ENCODE data around the gene FAM13A.
"Not testable (repeated sequence)": the region's sequence is repeated elsewhere in the genome, so short reads cannot be mapped to it uniquely, and the experiment has no call there.

Gene FAM13A

GRCh38 chr4:88897752-88898151 is 159.2 kb downstream of the FAM13A start:
- no peak for DNase-seq (ENCODE audit: low read depth)

GRCh38 chr4:88897180-88897579 is 159.8 kb downstream of the FAM13A start:
- no peak for DNase-seq (ENCODE audit: low read depth)

- DNase-seq (ENCODE audit: low read depth): no peak
These were observed 163.0 kb downstream of the FAM13A start for GRCh38 chr4:88893961-88894360.

- DNase-seq (ENCODE audit: low read depth): no peak
These were observed 164.3 kb downstream of the FAM13A start for GRCh38 chr4:88892646-88893045.

GRCh38 chr4:88891636-88892035 is 165.3 kb downstream of the FAM13A start:
- no peak for DNase-seq (ENCODE audit: low read depth)

GRCh38 chr4:88887409-88887808 is 169.6 kb downstream of the FAM13A start:
- not testable (repeated sequence) for DNase-seq (ENCODE audit: low read depth)

GRCh38 chr4:88881227-88881569 is 175.8 kb downstream of the FAM13A start:
- DNase-seq (ENCODE audit: low read depth): no peak

- DNase-seq (ENCODE audit: low read depth): no peak
These were observed 176.3 kb downstream of the FAM13A start for GRCh38 chr4:88880501-88881226.

GRCh38 chr4:88879991-88880390 is 177.0 kb downstream of the FAM13A start:
- no peak for DNase-seq (ENCODE audit: low read depth)

- DNase-seq (ENCODE audit: low read depth): no peak
These were observed 178.3 kb downstream of the FAM13A start for GRCh38 chr4:88878642-88879041.

GRCh38 chr4:88870428-88870827 is 186.6 kb downstream of the FAM13A start:
- no peak for DNase-seq (ENCODE audit: low read depth)

GRCh38 chr4:88868510-88868909 is 188.5 kb downstream of the FAM13A start:
- no peak for DNase-seq (ENCODE audit: low read depth)

GRCh38 chr4:88866862-88867550 is 190.0 kb downstream of the FAM13A start:
- no peak for DNase-seq (ENCODE audit: low read depth)

GRCh38 chr4:88865466-88865865 is 191.5 kb downstream of the FAM13A start:
- no peak for DNase-seq (ENCODE audit: low read depth)

GRCh38 chr4:88865046-88865445 is 191.9 kb downstream of the FAM13A start:
- DNase-seq (ENCODE audit: low read depth): no peak

GRCh38 chr4:88860586-88860985 is 196.4 kb downstream of the FAM13A start:
- DNase-seq (ENCODE audit: low read depth): no peak

GRCh38 chr4:88859191-88859812 is 197.7 kb downstream of the FAM13A start:
- no peak for DNase-seq (ENCODE audit: low read depth)

- DNase-seq (ENCODE audit: low read depth): no peak
These were observed 198.2 kb downstream of the FAM13A start for GRCh38 chr4:88858752-88859151.

GRCh38 chr4:88857588-88857987 is 199.4 kb downstream of the FAM13A start:
- DNase-seq (ENCODE audit: low read depth): no peak

GRCh38 chr4:88854481-88854880 is 202.5 kb downstream of the FAM13A start:
- DNase-seq (ENCODE audit: low read depth): no peak

- not testable (repeated sequence) for DNase-seq (ENCODE audit: low read depth)
These were observed 203.4 kb downstream of the FAM13A start for GRCh38 chr4:88853583-88853982.

GRCh38 chr4:88846206-88846790 is 210.7 kb downstream of the FAM13A start:
- no peak for DNase-seq (ENCODE audit: low read depth)

Measured in stimulated activated CD8-positive, alpha-beta memory T cell treated with anti-CD3 and anti-CD28 coated beads, Interleukin-4, amount 100 ng/mL, for 24 hours (primary cell).